Breast epithelium (tissue), 4 donors: ENCODE measurements around the gene CAPZA1. TPM values are rescaled to one million over a fixed set of nuclear protein-coding genes. Genes with fewer than 3 reads are reported as not detected.

ENCODE experiments used
- DNase-seq, 2 donors: peaks; one replicate each; pipeline ENCODE4 v3.0.0-alpha.2; 2019; ENCODE audit warnings: low spot score in 2 of 2
- H3K27ac ChIP-seq, 2 donors: fragments of 200-600 bp; sonication (generic) in 1 of 2; one replicate each; pipeline ENCODE4 v1.5.1; 2016 to 2019; ENCODE audit warnings: mild to moderate bottlenecking in 1 of 2
- H3K27me3 ChIP-seq, 2 donors: fragments of 200-600 bp; sonication (generic) in 1 of 2; one replicate each; pipeline versions ENCODE4 v1.5.1 to v1.6.0; 2017 to 2019; ENCODE audit warnings: control low read depth in 1 of 2, mild to moderate bottlenecking in 1 of 2
- H3K36me3 ChIP-seq: fragments of 200-600 bp; one replicate; pipeline ENCODE4 v1.5.1; 2019
- H3K4me1 ChIP-seq, 2 donors: fragments of 200-600 bp; sonication (generic); one replicate each; pipeline ENCODE4 v1.5.1; 2016 to 2019; ENCODE audit warnings: control low read depth in 1 of 2
- H3K4me3 ChIP-seq, 3 donors: fragments of 200-600 bp; sonication (generic); 1 replicate in 2 of 3; 2 replicates in 1 of 3; pipeline ENCODE4 v1.5.1; 2016 to 2019; ENCODE audit warnings: mild to moderate bottlenecking in 3 of 3, moderate library complexity in 2 of 3
- H3K9me3 ChIP-seq, 2 donors: fragments of 200-600 bp; sonication (generic) in 1 of 2; one replicate each; pipeline ENCODE4 v1.5.1; 2016 to 2019; ENCODE audit warnings: control low read depth in 1 of 2
- POLR2A ChIP-seq: fragments of 450-650 bp; IDR thresholded peaks from one replicate; pipeline ENCODE4 v1.6.1; 2016; ENCODE audit warnings: antibody characterized with exemption, mild to moderate bottlenecking, moderate library complexity
- POLR2AphosphoS5 ChIP-seq, 3 donors: sonication (generic); formaldehyde crosslinking; IDR thresholded peaks; one replicate each; pipeline ENCODE4 v1.6.1; 2017; ENCODE audit warnings: antibody characterized with exemption in 3 of 3
- intact Hi-C: fragments of 100-400 bp; cut with DNase I; formaldehyde crosslinking; loops from one replicate; pipeline ENCODE4 v1.15.1; 2023; ENCODE audit warnings: low total_unique reads
- total RNA-seq, 3 donors: library from RNA; depleted of rRNA; stranded (reverse); fragments of >200 nt; gene quantifications; one replicate each; pipeline ENCODE4 v1.1.0, GENCODE V29; 2016
- TF ChIP-seq, protein P1 (sequence below), 3 donors: fragments of 450-650 bp; IDR thresholded peaks; one replicate each; pipeline ENCODE4 v1.5.1; 2016 to 2017; ENCODE audit warnings: antibody characterized with exemption in 3 of 3, mild to moderate bottlenecking in 3 of 3, moderate library complexity in 3 of 3

The CAPZA1 gene
- total RNA-seq, 3 donors from 2014 or later: 139 to 161 (median 142) TPM

DNA sequence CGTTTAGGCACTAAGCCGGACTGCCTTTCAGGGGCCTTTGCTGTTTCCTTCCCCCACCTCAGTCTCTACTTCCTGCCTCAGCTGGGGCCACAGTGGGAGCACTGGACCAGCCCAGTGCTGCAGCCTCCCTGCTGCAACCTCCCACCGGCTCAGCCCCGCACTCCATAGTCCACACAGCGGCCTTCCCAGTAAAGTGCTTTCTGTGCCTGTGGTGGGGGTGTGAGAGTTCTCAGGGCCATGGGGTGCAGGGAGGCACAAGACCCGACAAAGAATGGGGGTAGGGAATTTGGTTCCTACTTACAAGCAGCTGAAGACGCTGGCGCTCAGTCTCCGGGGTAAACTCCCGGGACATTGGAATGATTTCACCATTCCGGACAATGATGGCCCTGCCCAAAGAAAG, 92.0 kb downstream of the CAPZA1 start:
- no peaks in the 10 kb centered on the region for H3K36me3 ChIP-seq
- H3K27me3 ChIP-seq: no peaks in the 10 kb centered on the region
- H3K4me3 ChIP-seq: no peak overlapping the region
- no peaks in the 10 kb centered on the region for H3K9me3 ChIP-seq
- no peak overlapping the region for H3K27ac ChIP-seq
- intact Hi-C loops: no loop called here
- TF ChIP-seq POLR2A: no peak
- no peak for TF ChIP-seq POLR2AphosphoS5 (IDR thresholded peaks at IDR 0.05)
- no peaks in the 10 kb centered on the region for H3K4me1 ChIP-seq
- no peak for DNase-seq

DNA sequence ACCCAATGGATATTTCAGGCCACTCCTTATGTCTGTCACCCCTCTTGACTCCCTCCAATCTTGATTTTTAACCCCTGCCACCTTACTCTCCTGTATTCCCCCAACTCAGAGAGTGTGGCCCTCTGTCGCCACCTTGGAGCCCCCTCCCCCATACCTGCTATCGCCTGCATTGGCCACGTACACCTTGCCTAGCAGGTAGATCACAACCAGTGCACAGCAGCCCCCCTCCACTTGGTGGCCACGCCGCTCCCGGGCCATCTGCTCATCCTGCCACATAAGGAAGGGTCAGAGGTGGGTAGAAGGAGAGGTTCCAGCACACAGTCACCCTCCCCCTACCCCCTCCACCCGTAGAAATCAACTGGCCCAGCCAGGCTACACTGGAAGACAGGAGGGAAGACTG, 92.6 kb downstream of the CAPZA1 start:
- Histone ChIP-seq H3K4me1 (no peaks in the 10 kb centered on the region), H3K36me3 (no peaks in the 10 kb centered on the region), H3K4me3 (no peak overlapping the region), H3K27ac (no peak overlapping the region), H3K27me3 (no peaks in the 10 kb centered on the region), H3K9me3 (no peaks in the 10 kb centered on the region)
- no peak for TF ChIP-seq POLR2A
- TF ChIP-seq, protein P1, sequence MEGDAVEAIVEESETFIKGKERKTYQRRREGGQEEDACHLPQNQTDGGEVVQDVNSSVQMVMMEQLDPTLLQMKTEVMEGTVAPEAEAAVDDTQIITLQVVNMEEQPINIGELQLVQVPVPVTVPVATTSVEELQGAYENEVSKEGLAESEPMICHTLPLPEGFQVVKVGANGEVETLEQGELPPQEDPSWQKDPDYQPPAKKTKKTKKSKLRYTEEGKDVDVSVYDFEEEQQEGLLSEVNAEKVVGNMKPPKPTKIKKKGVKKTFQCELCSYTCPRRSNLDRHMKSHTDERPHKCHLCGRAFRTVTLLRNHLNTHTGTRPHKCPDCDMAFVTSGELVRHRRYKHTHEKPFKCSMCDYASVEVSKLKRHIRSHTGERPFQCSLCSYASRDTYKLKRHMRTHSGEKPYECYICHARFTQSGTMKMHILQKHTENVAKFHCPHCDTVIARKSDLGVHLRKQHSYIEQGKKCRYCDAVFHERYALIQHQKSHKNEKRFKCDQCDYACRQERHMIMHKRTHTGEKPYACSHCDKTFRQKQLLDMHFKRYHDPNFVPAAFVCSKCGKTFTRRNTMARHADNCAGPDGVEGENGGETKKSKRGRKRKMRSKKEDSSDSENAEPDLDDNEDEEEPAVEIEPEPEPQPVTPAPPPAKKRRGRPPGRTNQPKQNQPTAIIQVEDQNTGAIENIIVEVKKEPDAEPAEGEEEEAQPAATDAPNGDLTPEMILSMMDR (IDR thresholded peaks at IDR 0.05): no peak
- TF ChIP-seq POLR2AphosphoS5 (IDR thresholded peaks at IDR 0.05): no peak
- no peak for DNase-seq
- intact Hi-C loops: no loop called here

DNA sequence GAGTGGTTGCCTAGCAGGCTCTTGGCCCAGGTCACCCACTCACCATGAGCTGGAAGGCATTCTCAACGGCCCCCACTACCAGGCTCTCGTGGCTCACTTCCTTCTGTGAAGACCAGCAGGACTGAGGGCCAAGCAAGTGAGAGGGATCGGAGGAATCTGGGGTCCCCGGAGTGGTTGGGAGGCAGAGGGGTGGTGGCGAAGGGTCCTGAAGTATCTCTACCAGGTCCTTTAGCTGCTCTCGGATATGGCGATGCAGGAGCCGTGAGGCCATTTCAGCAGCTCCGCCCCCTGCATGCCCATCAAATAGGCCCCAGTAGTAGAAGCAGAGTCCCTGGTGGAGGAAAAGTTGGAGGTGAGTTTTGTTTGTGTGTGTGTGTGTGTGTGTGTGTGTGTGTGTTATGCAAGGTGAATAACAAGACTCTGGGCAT, 93.1 kb downstream of the CAPZA1 start:
- Histone ChIP-seq H3K9me3 (no peaks in the 10 kb centered on the region), H3K4me1 (no peaks in the 10 kb centered on the region), H3K36me3 (no peaks in the 10 kb centered on the region), H3K4me3 (no peak overlapping the region), H3K27me3 (no peaks in the 10 kb centered on the region), H3K27ac (no peak overlapping the region)
- no peak for DNase-seq
- intact Hi-C loops: no loop called here
- no peak for TF ChIP-seq POLR2AphosphoS5 (IDR thresholded peaks at IDR 0.05)
- no peak for TF ChIP-seq POLR2A
- TF ChIP-seq, protein P1 (IDR thresholded peaks at IDR 0.05): no peak

DNA sequence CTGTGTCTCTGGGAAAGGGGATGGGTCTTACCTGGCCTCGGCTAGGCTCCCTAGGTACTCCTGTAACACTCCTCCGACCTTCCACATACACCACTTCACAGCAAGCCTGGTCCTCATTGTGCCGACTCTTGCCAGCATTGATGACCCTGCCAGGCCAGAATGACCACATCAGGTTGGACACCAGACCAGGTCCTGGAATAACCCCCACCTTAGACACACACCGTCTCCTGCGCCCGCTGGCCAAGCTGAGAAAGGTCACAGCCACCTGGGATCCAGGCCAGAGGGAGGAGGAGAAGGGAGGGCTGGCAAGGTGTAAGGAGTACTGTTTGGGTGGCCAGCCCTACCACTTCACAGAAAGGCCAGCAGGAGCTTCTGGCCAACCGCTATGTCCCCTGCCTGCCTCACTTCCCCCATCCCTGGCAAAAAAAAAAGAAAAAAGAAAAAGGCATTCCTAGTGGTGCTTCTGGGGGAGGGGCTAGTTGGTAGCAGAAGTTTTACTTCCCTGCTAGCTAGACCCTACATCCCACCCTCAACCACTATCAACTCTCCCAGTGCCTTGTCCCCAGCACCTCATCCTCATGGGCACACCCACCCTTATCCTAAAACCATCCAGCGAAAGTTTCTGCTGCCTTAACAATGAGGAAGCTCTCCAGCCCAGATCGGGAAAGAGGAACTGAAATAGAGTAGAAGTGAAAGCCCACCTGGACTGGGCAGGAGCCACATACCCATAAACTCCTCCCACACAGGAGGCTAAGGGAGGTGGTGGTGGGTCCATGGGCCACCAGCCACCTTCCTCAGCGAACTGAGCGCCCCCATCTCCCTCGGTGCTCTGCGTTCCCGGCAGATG, 94.1 kb downstream of the CAPZA1 start:
- intact Hi-C loops: no loop called here
- H3K9me3 ChIP-seq: no peaks in the 10 kb centered on the region
- peak overlapping the region; percentile 49 to 89 (median 74) for H3K4me3 ChIP-seq
- peak overlapping the region; percentile 36 to 78 for H3K27ac ChIP-seq
- no peaks in the 10 kb centered on the region for H3K4me1 ChIP-seq
- peak in 1 of 2 donors; percentile 63 for DNase-seq
- TF ChIP-seq, protein P1 (IDR thresholded peaks at IDR 0.05): peak in 1 of 3 donors; percentile 9
- TF ChIP-seq POLR2A (no peak), POLR2AphosphoS5 (IDR thresholded peaks at IDR 0.05) (no peak)
- H3K36me3 ChIP-seq: no peaks in the 10 kb centered on the region
- H3K27me3 ChIP-seq: no peaks in the 10 kb centered on the region

DNA sequence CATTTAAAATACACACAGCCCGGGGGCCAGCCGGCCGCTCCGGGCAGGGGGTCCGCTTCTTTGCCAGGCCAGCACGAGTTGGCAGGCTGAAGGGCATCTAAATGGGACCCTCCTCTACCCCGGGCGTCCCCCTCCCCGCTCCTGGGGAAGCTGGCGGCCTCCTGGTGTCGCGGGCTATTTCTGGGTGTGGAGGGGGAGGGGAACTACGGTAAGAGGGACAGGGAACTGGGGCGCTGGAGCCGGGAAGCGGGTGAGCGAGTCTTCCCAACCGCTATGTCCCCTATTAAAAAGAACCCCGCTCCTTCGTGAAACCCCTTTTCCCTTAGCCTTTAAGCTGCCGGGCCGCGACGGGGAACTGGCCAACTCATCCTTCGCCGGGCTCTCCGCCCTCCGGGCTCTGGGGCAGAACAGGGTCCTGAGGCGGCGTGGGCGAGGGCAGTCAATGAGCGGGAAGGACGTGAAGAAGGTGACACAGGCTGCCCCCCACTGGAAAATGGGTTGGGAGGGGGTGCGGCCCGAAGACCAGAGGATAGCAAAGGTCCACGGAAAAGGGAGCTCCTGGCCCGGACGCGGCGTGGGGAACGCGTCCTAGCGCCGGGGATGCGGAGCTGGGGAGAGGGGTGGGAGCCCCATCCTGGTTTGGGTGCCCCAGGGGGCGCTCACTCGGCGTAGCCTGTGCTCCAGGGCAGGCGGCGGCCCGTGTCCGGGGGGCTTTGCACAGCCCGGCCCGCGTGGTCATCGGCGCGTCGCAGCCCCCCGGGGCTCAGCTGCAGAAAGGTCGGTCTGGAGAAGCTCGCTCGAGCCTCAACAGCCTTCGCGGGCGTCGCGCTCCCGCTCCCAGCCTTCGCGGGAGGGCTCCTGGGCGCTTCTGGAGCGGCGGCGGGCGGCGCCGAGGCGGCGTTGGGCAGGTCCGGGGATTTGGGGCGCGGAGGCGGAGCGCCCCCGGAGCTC, 95.0 kb downstream of the CAPZA1 start:
- no peak for DNase-seq
- Histone ChIP-seq H3K4me3 (peak overlapping the region; percentile 49 to 89 (median 74)), H3K4me1 (no peaks in the 10 kb centered on the region), H3K27ac (peak overlapping the region; percentile 64 to 78), H3K9me3 (no peaks in the 10 kb centered on the region), H3K27me3 (no peaks in the 10 kb centered on the region), H3K36me3 (no peaks in the 10 kb centered on the region)
- intact Hi-C loops: loop anchor here (5.0 kb wide), 1 partner anchor 93 kb away; no protein-coding TSS in a partner anchor
- TF ChIP-seq, protein P1 (IDR thresholded peaks at IDR 0.05): no peak
- TF ChIP-seq POLR2AphosphoS5 (IDR thresholded peaks at IDR 0.05) (no peak), POLR2A (no peak)
